Upper lobe of left lung (tissue), 4 donors: ENCODE measurements around the gene ADCY2.

Experiments
- EP300 ChIP-seq, 4 donors: sonication (generic); formaldehyde crosslinking; IDR thresholded peaks; one replicate each; pipeline ENCODE4 v1.5.1; 2017; ENCODE audit warnings: antibody characterized with exemption in 4 of 4, control low read depth in 2 of 4
- POLR2A ChIP-seq, 4 donors: fragments of 450-650 bp; IDR thresholded peaks; one replicate each; pipeline ENCODE4 v1.5.1; 2016 to 2017; ENCODE audit warnings: antibody characterized with exemption in 4 of 4, mild to moderate bottlenecking in 2 of 4
- TF ChIP-seq, protein P1 (sequence below), 6 experiments: fragments of 450-650 bp in 4 of 6; fragments of 200-600 bp in 2 of 6; sonication (generic) in 2 of 6; IDR thresholded peaks; one replicate each; pipeline ENCODE4 v1.5.1; 2016 to 2019; ENCODE audit warnings: antibody characterized with exemption in 6 of 6

DNA sequence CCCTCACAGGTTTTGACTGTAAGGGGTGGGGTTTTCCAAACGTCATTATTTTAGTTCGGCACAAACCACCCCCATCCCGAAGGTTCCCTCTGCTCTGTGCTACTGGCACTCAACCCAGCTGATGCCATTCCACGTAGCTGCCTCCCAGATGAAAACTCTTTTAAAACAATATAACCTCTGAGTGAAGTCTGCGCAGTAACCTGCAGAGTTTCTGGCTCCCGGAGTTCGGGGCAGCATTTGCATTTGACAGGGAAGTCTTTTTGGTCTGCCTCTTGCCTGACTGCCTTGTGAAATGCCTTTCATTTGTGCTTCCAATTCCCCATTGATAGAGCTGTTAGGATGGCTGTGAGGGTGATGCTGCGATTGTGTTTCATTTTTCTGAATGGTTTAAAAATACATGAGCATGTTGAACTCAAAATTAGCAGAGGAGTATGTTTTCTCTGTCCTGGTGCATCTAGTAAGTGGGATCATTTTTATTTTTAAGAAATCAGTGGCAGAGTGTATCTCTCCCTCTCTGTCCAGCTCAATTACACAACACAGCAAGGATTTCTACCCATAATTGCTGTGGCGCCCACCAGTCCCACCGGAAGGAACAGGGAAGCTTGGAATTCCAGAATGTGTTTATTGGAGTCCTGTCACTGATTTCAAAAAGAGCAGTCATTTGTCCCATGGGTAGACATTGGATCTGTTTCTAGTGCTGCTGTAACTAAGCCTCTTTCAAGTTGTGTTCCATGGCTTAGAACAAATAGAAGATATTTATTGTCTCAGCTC lies 24.8 kb downstream of the ADCY2 start:
- TF ChIP-seq, protein P1, sequence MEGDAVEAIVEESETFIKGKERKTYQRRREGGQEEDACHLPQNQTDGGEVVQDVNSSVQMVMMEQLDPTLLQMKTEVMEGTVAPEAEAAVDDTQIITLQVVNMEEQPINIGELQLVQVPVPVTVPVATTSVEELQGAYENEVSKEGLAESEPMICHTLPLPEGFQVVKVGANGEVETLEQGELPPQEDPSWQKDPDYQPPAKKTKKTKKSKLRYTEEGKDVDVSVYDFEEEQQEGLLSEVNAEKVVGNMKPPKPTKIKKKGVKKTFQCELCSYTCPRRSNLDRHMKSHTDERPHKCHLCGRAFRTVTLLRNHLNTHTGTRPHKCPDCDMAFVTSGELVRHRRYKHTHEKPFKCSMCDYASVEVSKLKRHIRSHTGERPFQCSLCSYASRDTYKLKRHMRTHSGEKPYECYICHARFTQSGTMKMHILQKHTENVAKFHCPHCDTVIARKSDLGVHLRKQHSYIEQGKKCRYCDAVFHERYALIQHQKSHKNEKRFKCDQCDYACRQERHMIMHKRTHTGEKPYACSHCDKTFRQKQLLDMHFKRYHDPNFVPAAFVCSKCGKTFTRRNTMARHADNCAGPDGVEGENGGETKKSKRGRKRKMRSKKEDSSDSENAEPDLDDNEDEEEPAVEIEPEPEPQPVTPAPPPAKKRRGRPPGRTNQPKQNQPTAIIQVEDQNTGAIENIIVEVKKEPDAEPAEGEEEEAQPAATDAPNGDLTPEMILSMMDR (IDR thresholded peaks at IDR 0.05) = no peak
- TF ChIP-seq POLR2A (IDR thresholded peaks at IDR 0.05) = no peak
- no peak for TF ChIP-seq EP300 (IDR thresholded peaks at IDR 0.05)
